ENCODE measurements around the gene CCDC24. TPM values are rescaled to one million over a fixed set of nuclear protein-coding genes. Genes with fewer than 3 reads are reported as not detected.

The CCDC24 gene
- total and polyA plus RNA-seq, 2 donors (not counting 1 experiment from before 2014, with no cell fraction given) = 0.94 to 3.5 TPM

DNA sequence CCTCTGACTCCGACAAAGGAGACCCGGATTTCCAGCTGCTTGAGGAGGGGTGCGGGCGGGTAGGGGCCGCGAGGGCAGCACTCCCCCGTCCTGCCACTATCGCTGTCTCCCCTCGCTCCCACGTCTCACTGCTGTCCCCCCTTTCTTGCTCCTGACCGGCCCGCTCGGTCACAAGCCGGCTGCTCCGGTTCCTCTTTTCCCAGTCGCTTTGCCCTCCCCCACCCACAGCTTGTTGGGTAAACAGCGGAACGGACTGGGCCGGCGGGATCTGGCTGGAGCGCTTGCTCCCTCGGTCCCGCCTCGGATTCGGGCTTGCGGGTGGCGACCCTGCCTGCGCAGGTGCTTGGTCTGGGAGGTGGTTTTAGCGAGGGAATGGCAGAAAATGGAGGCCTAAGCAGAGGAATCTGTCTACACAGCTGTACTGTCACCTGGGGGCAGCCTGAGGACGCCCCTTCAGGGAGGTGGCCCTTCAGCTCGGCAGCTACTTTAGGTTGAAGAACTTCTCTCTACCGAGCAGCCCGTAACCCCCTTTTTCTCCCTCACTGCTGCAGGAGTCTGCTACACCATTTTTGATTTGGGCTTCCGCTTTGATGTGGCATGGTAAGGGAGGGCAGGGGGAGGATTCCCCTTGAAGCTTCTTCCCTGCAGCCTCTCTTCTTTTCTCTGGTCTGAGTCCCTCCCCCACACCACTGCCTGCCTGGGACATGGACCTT is 16.0 kb upstream of the CCDC24 start:
- peaks cover 32% of the 10 kb centered on the region for H3K79me2 ChIP-seq (ENCODE audit: control insufficient read depth, insufficient read depth, low read length)

DNA sequence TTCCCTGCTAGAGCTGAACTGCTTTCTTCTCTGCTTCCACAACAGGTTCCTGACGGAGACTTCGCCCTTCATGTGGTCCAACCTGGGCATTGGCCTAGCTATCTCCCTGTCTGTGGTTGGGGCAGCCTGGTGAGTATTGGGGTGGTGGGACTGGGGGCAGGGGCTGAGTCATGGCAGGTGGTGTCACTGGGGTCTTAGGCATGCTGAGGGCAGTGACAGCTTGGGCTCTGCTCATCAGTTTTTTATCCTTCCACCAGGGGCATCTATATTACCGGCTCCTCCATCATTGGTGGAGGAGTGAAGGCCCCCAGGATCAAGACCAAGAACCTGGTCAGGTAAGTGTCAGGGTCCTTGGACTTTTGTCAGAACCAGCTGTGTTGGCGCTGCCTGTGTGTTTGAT is 15.4 kb upstream of the CCDC24 start:
- peaks cover 36% of the 10 kb centered on the region for H3K79me2 ChIP-seq (ENCODE audit: control insufficient read depth, insufficient read depth, low read length)
- H3K9me3 ChIP-seq (ENCODE audit: control insufficient read depth, insufficient read depth, low read depth, low read length) = no peaks in the 10 kb centered on the region
- TF ChIP-seq, protein P1, sequence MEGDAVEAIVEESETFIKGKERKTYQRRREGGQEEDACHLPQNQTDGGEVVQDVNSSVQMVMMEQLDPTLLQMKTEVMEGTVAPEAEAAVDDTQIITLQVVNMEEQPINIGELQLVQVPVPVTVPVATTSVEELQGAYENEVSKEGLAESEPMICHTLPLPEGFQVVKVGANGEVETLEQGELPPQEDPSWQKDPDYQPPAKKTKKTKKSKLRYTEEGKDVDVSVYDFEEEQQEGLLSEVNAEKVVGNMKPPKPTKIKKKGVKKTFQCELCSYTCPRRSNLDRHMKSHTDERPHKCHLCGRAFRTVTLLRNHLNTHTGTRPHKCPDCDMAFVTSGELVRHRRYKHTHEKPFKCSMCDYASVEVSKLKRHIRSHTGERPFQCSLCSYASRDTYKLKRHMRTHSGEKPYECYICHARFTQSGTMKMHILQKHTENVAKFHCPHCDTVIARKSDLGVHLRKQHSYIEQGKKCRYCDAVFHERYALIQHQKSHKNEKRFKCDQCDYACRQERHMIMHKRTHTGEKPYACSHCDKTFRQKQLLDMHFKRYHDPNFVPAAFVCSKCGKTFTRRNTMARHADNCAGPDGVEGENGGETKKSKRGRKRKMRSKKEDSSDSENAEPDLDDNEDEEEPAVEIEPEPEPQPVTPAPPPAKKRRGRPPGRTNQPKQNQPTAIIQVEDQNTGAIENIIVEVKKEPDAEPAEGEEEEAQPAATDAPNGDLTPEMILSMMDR (conservative IDR thresholded peaks at IDR 0.05 in 1 of 2, IDR thresholded peaks at IDR 0.05 in 1 of 2; ENCODE audit: low read depth in 1 of 2, low read length in 2 of 2) = no peak
- TF ChIP-seq EZH2 (IDR thresholded peaks at IDR 0.05; ENCODE audit: low read length, missing control alignments) = no peak
- peak overlapping the region; percentile 70 to 87 (median 86) for H3K4me3 ChIP-seq (replicated peaks in 1 of 4; ENCODE audit: control extremely low read depth in 1 of 4, insufficient read depth in 1 of 4, low read depth in 3 of 4, low read length in 4 of 4)
- no peaks in the 10 kb centered on the region for H3K27me3 ChIP-seq (ENCODE audit: control insufficient read depth, insufficient read depth, low read length)
- H4K20me1 ChIP-seq (ENCODE audit: control insufficient read depth, extremely low read depth, insufficient read depth, low read length) = no peaks in the 10 kb centered on the region
- H3K4me2 ChIP-seq (ENCODE audit: extremely low read depth, insufficient read depth, low read length) = peak overlapping the region; percentile 18
- peaks cover 10% of the 10 kb centered on the region for H3K4me1 ChIP-seq (ENCODE audit: control insufficient read depth, extremely low read depth, insufficient read depth, low read length)
- no peak overlapping the region for H2AFZ ChIP-seq (ENCODE audit: low read length)
- no peak for DNase-seq (ENCODE audit: low read depth in 2 of 2)
- no peak overlapping the region for H3K9ac ChIP-seq (ENCODE audit: insufficient read depth, low read length)
- H3K27ac ChIP-seq (ENCODE audit: insufficient read depth, low read length) = no peak overlapping the region
- peaks cover 15% of the 10 kb centered on the region for H3K36me3 ChIP-seq (ENCODE audit: control insufficient read depth, insufficient read depth, low read length)

More for the DNA sequence above, 16.0 kb upstream of the CCDC24 start:
- Histone ChIP-seq H3K9ac (ENCODE audit: insufficient read depth, low read length) (peak overlapping the region; percentile 90), H3K9me3 (ENCODE audit: control insufficient read depth, insufficient read depth, low read depth, low read length) (no peaks in the 10 kb centered on the region), H3K27me3 (ENCODE audit: control insufficient read depth, insufficient read depth, low read length) (no peaks in the 10 kb centered on the region), H4K20me1 (ENCODE audit: control insufficient read depth, extremely low read depth, insufficient read depth, low read length) (no peaks in the 10 kb centered on the region), H3K36me3 (ENCODE audit: control insufficient read depth, insufficient read depth, low read length) (peaks cover 15% of the 10 kb centered on the region), H2AFZ (ENCODE audit: low read length) (no peak overlapping the region), H3K4me2 (ENCODE audit: extremely low read depth, insufficient read depth, low read length) (peak overlapping the region; percentile 18), H3K4me1 (ENCODE audit: control insufficient read depth, extremely low read depth, insufficient read depth, low read length) (peaks cover 12% of the 10 kb centered on the region), H3K27ac (ENCODE audit: insufficient read depth, low read length) (peak overlapping the region; percentile 83), H3K4me3 (replicated peaks in 1 of 4; ENCODE audit: control extremely low read depth in 1 of 4, insufficient read depth in 1 of 4, low read depth in 3 of 4, low read length in 4 of 4) (peak overlapping the region; percentile 70 to 87 (median 86))
- peak in 1 of 2 donors; percentile 14 for DNase-seq (ENCODE audit: low read depth in 2 of 2)
- TF ChIP-seq, protein P1 (conservative IDR thresholded peaks at IDR 0.05 in 1 of 2, IDR thresholded peaks at IDR 0.05 in 1 of 2; ENCODE audit: low read depth in 1 of 2, low read length in 2 of 2) = no peak
- no peak for TF ChIP-seq EZH2 (IDR thresholded peaks at IDR 0.05; ENCODE audit: low read length, missing control alignments)

DNA sequence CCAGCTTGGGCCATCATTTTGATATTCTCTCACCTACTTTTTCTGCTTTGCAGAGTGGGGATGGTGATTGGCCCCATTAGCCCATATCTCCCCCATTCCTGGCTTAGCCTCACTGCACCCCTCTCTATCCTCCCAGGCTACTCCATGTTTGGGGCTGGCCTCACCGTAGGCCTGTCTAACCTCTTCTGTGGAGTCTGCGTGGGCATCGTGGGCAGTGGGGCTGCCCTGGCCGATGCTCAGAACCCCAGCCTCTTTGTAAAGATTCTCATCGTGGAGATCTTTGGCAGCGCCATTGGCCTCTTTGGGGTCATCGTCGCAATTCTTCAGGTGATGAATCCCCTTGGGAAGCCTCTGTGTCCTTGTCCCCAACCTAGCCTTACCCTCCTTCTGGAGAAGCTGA is 14.5 kb upstream of the CCDC24 start:
- no peak for DNase-seq (ENCODE audit: low read depth in 2 of 2)
- Histone ChIP-seq H3K36me3 (ENCODE audit: control insufficient read depth, insufficient read depth, low read length) (peaks cover 19% of the 10 kb centered on the region), H2AFZ (ENCODE audit: low read length) (no peak overlapping the region), H3K9ac (ENCODE audit: insufficient read depth, low read length) (no peak overlapping the region), H4K20me1 (ENCODE audit: control insufficient read depth, extremely low read depth, insufficient read depth, low read length) (no peaks in the 10 kb centered on the region), H3K79me2 (ENCODE audit: control insufficient read depth, insufficient read depth, low read length) (peaks cover 44% of the 10 kb centered on the region), H3K4me3 (replicated peaks in 1 of 4; ENCODE audit: control extremely low read depth in 1 of 4, insufficient read depth in 1 of 4, low read depth in 3 of 4, low read length in 4 of 4) (peak overlapping the region in 1 of 4 experiments; percentile 87), H3K9me3 (ENCODE audit: control insufficient read depth, insufficient read depth, low read depth, low read length) (no peaks in the 10 kb centered on the region), H3K27ac (ENCODE audit: insufficient read depth, low read length) (no peak overlapping the region), H3K4me1 (ENCODE audit: control insufficient read depth, extremely low read depth, insufficient read depth, low read length) (peaks cover 10% of the 10 kb centered on the region), H3K4me2 (ENCODE audit: extremely low read depth, insufficient read depth, low read length) (no peak overlapping the region), H3K27me3 (ENCODE audit: control insufficient read depth, insufficient read depth, low read length) (no peaks in the 10 kb centered on the region)
- TF ChIP-seq, protein P1 (conservative IDR thresholded peaks at IDR 0.05 in 1 of 2, IDR thresholded peaks at IDR 0.05 in 1 of 2; ENCODE audit: low read depth in 1 of 2, low read length in 2 of 2) = no peak
- no peak for TF ChIP-seq EZH2 (IDR thresholded peaks at IDR 0.05; ENCODE audit: low read length, missing control alignments)
